Measurements from ENCODE around the gene FZD1. TPM values are rescaled to one million over a fixed set of nuclear protein-coding genes. Genes with fewer than 3 reads are reported as not detected.

Gene FZD1
- total RNA-seq, 1 experiment from 2014 or later: 1.5 TPM

- intact Hi-C loops (cut with micrococcal nuclease; ENCODE audit: unreplicated experiment): loop anchor here (1.0 to 10.0 kb wide), 2 partner anchors 347 to 497 kb away; no protein-coding TSS in a partner anchor
- ChIA-PET POLR2A (interaction anchor here (0.6 kb wide), 1 partner anchor 10 kb away, joined by 5 read pairs; no protein-coding TSS in a partner anchor), CTCF (no interaction called here)
- H3K27ac Mint-ChIP-seq (ENCODE audit: unreplicated experiment): no peak overlapping the region
- H3K36me3 ChIP-seq (ENCODE audit: control insufficient read depth, insufficient read depth, low read length): no peaks in the 10 kb centered on the region
- TF ChIP-seq CTCF (IDR thresholded peaks at IDR 0.05; ENCODE audit: insufficient read depth in 1 of 2, low read depth in 1 of 2, low read length in 1 of 2, severe bottlenecking in 1 of 2, unreplicated experiment in 1 of 2): no peak
- H3K4me3 Mint-ChIP-seq (ENCODE audit: unreplicated experiment): no peak overlapping the region
- H3K4me1 ChIP-seq: no peaks in the 10 kb centered on the region
- H3K36me3 Mint-ChIP-seq (ENCODE audit: insufficient read depth, unreplicated experiment): no peaks in the 10 kb centered on the region
- peaks cover 18% of the 10 kb centered on the region for H3K27me3 Mint-ChIP-seq (ENCODE audit: insufficient read depth, unreplicated experiment)
- DNase-seq: no peak
- no peaks in the 10 kb centered on the region for H3K9me3 ChIP-seq
- H3K4me1 Mint-ChIP-seq (ENCODE audit: low read depth, unreplicated experiment): no peaks in the 10 kb centered on the region
- BruUV-seq (replicated peaks): no TSS peak
- H3K27me3 ChIP-seq (replicated peaks; ENCODE audit: control insufficient read depth, insufficient read depth, low read length): no peaks in the 10 kb centered on the region; the same call in 1 of the 2 replicates
- no peaks in the 10 kb centered on the region for H3K9me3 Mint-ChIP-seq (ENCODE audit: unreplicated experiment)
- H3K4me3 ChIP-seq (ENCODE audit: low read depth, low read length): no peak overlapping the region
These were observed 23.3 kb downstream of the FZD1 start for GRCh38 chr7:91287371-91288084.

GRCh38 chr7:91288208-91288824, 24.1 kb downstream of the FZD1 start:
- ChIA-PET POLR2A (no interaction called here), CTCF (no interaction called here)
- Histone ChIP-seq H3K4me1 (no peaks in the 10 kb centered on the region), H3K36me3 (ENCODE audit: control insufficient read depth, insufficient read depth, low read length) (no peaks in the 10 kb centered on the region), H3K4me3 (ENCODE audit: low read depth, low read length) (no peak overlapping the region), H3K27me3 (replicated peaks; ENCODE audit: control insufficient read depth, insufficient read depth, low read length) (no peaks in the 10 kb centered on the region; the same call in 1 of the 2 replicates), H3K9me3 (no peaks in the 10 kb centered on the region)
- Mint-ChIP-seq H3K9me3 (ENCODE audit: unreplicated experiment) (no peaks in the 10 kb centered on the region), H3K27ac (ENCODE audit: unreplicated experiment) (no peak overlapping the region), H3K4me1 (ENCODE audit: low read depth, unreplicated experiment) (no peaks in the 10 kb centered on the region), H3K36me3 (ENCODE audit: insufficient read depth, unreplicated experiment) (no peaks in the 10 kb centered on the region), H3K27me3 (ENCODE audit: insufficient read depth, unreplicated experiment) (peaks cover 18% of the 10 kb centered on the region), H3K4me3 (ENCODE audit: unreplicated experiment) (no peak overlapping the region)
- peak; percentile 28 to 37 for TF ChIP-seq CTCF (IDR thresholded peaks at IDR 0.05; ENCODE audit: insufficient read depth in 1 of 2, low read depth in 1 of 2, low read length in 1 of 2, severe bottlenecking in 1 of 2, unreplicated experiment in 1 of 2)
- peak in 1 of 2 experiments; percentile 48 for DNase-seq
- BruUV-seq (replicated peaks): no TSS peak
- intact Hi-C loops (cut with micrococcal nuclease; ENCODE audit: unreplicated experiment): loop anchor here (1.0 to 10.0 kb wide), 2 partner anchors 346 to 496 kb away; no protein-coding TSS in a partner anchor

GRCh38 chr7:91289633-91290254, 25.5 kb downstream of the FZD1 start:
- no peak for TF ChIP-seq CTCF (IDR thresholded peaks at IDR 0.05; ENCODE audit: insufficient read depth in 1 of 2, low read depth in 1 of 2, low read length in 1 of 2, severe bottlenecking in 1 of 2, unreplicated experiment in 1 of 2)
- no peaks in the 10 kb centered on the region for H3K9me3 Mint-ChIP-seq (ENCODE audit: unreplicated experiment)
- H3K27ac Mint-ChIP-seq (ENCODE audit: unreplicated experiment): no peak overlapping the region
- intact Hi-C loops (cut with micrococcal nuclease; ENCODE audit: unreplicated experiment): loop anchor here (10.0 kb wide), 1 partner anchor 345 kb away; no protein-coding TSS in a partner anchor
- CTCF ChIA-PET: no interaction called here
- H3K27me3 Mint-ChIP-seq (ENCODE audit: insufficient read depth, unreplicated experiment): peaks cover 21% of the 10 kb centered on the region
- POLR2A ChIA-PET: no interaction called here
- H3K9me3 ChIP-seq: no peaks in the 10 kb centered on the region
- no peak for DNase-seq
- H3K4me1 Mint-ChIP-seq (ENCODE audit: low read depth, unreplicated experiment): no peaks in the 10 kb centered on the region
- no peaks in the 10 kb centered on the region for H3K4me1 ChIP-seq
- no peak overlapping the region for H3K4me3 ChIP-seq (ENCODE audit: low read depth, low read length)
- H3K27me3 ChIP-seq (replicated peaks; ENCODE audit: control insufficient read depth, insufficient read depth, low read length): no peaks in the 10 kb centered on the region; the same call in 1 of the 2 replicates
- no peaks in the 10 kb centered on the region for H3K36me3 Mint-ChIP-seq (ENCODE audit: insufficient read depth, unreplicated experiment)
- H3K4me3 Mint-ChIP-seq (ENCODE audit: unreplicated experiment): no peak overlapping the region
- H3K36me3 ChIP-seq (ENCODE audit: control insufficient read depth, insufficient read depth, low read length): no peaks in the 10 kb centered on the region
- BruUV-seq (replicated peaks): no TSS peak

Data from Caco-2 (cell line).